ENCODE data around the gene CAPN14.
A peak's percentile ranks its signal among the peaks of the same experiment; 100 is the strongest.

CAPN14 gene

DNA sequence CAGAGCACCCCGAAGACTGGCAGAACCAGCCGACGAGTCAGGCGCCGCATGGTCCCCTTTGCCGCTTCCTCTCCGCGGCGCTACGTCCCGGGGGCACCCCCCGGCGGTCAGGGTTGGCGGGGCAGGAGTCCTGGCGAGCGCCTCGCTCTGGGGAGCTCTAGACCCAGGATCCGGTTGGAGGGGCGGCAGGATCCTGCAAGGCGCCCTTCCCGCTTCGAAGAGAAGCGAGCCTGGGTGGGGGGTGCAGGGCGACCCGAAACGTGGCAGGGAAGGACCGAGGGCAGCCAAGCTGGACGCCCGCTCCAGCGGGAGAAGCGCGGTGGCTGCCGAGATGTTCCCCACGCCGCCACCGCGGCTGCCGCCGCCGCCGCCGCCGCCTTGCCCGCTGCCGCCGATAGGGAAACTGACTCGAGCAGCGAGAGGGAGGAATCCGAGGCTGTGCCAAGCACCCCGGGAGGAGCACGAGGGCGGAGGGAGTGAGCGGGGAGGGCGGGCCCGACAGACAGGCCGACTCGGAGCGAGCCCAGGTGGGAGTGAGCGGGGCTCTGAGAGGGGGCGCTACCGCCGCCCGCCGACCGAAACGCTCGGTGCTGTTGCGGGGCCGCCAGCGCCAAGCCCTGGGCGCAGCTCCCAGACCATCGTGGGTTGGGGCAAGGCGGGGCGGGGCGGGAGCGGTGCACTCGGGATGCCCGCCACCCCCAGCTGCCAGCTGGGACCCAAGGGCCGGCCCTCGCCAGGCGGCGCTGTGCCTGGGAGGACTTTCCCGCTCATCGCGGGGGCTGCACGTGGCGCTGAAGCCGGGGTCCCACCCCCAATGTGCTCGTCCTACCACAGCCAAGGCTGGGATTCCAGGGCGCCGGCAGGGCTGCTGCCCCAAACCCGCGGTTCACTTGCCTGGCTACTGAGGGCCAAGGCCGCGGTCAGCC, 79.0 kb downstream of the CAPN14 start, which contains the start of gene GALNT14:
Gene GALNT14, minus strand, starts transcription at position 404 of the 926 bp plus-strand sequence. Its CDS starts 354 bp downstream, at position 50.
- peak; percentile 75 for DNase-seq

DNA sequence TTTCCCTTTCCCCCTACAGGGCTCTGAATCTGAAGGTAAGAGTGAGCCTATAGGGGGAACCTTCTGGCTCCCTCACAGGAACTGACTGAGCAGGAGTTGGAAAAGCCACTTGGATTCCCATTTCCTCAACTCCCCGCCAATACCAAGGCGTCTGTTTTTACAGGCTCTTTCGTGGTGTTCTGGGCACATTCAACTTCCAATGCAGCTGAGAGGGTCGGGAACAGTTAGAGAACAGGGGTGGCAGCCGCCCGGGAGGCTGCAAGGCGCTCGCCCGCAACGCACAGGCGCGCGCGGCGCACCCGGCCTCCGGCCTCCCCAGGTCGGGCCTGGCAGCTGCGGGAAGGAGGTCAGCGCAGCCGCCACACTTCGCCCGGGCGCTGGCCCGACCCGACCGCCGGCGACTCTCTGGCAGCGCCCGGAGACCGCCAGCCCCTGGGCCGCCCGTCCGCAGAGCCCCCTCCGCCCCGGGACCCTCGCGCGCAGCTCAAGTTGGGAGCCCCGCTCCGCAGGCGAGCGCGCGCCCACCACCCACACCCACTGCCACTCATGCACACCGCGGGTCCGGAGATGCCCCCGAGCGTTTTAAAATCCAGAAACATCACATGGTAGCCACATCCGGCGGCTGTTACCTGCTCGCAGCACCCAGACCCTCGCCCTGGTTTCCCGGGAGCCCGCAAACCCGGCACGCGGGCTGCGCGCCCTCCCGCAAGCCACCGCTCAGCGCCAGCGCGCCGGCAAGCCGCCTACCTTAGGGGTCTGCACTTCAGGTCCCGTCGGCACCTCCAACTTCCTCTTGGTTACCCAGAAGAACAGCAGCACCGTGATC, 79.9 kb downstream of the CAPN14 start:
- DNase-seq = peak; percentile 50

DNA sequence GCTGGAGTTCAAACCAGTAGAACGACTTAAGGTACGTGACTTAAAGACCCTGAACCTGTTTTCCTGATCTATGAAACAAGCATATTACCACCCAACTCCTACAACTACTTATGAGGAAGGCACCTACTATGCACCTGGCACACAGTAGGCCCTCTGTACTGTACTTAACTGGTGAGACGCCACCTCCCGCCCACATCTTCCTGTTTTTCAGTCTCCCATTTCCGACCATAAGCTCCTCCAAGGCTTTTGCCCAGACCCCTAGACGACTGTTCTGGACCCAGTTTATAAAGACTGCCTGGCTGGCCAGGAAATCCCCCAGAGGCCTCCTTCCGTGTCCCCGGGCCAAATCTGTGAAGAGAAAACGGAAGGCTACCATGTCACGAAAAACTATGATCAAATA, 80.6 kb downstream of the CAPN14 start:
- DNase-seq = no peak

DNA sequence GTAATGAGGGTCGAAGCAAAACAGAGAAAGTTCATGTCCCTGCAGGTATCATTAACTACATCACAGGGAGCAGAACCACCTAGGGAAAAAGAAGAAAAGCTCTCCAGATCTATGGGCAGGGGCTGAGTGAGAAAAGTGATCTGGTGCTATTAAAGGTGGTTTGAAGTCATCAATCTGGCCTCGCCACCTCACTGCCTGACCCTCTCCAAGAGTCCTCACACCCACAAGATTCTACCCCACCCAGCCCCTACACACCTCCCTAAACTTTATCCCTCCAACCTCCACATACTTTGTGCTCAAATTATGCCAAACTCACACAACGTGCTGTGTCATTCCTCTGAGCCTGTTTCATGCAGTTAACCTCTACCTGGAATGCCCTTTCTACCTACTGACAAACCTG, 81.3 kb downstream of the CAPN14 start:
- no peak for DNase-seq

DNA sequence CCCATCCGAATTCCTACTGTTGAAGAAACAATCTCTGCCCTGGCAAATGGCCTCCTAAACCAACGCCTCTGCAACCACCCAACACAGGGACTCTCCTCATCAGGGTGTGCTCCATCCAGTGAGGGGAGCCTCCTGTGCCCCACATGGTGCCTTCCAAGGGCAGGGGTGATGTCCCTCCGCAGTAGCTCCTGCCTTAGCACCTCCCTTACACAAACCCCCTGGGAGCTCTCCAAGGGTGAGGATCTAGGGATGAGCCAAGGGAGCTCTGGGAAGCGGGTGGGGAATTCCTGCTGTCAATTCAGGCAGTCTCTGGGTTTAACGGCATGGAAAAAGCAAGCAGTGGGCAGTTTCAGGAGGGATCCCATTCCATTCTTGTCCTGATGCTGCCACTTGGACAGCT, 82.8 kb downstream of the CAPN14 start:
- no peak for DNase-seq

DNA sequence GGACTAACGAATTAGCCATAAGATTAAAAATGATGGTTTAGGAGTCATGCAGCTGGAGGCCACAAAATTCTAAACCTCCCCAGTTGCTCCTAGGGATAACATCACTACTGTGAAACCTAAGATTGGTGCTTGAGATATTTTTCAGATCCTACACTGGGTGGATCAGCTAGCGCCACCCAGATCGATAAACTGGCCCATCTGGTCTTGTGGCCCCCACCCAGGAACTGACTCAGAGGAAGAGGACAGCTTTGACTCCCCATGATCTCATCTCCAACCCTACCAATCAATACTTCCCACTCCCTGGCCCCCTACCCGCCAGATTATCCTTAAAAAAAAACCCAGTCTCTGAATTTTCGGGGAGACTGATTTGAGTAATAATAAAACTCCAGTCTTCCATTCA, 84.5 kb downstream of the CAPN14 start:
- no peak for DNase-seq

DNA sequence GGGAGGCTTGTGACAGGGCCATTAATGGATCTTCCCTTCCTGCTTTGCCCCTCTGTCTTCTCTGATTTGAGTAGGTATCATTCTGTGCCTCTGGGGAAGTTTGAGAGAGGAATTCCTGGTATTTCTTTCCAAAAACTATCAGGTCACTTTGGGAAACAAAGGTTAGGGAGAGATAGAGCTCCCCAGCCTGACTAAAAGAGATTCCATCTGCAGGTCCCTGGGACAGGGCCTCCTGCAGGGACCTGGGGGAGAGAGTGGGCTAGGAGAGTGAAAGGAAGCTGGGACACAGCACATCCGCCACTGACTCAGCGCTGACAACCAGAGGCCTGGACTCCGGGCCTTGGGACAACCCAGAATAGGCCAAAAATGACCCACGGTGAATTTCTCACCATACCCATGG, 85.4 kb downstream of the CAPN14 start:
- no peak for DNase-seq

DNA sequence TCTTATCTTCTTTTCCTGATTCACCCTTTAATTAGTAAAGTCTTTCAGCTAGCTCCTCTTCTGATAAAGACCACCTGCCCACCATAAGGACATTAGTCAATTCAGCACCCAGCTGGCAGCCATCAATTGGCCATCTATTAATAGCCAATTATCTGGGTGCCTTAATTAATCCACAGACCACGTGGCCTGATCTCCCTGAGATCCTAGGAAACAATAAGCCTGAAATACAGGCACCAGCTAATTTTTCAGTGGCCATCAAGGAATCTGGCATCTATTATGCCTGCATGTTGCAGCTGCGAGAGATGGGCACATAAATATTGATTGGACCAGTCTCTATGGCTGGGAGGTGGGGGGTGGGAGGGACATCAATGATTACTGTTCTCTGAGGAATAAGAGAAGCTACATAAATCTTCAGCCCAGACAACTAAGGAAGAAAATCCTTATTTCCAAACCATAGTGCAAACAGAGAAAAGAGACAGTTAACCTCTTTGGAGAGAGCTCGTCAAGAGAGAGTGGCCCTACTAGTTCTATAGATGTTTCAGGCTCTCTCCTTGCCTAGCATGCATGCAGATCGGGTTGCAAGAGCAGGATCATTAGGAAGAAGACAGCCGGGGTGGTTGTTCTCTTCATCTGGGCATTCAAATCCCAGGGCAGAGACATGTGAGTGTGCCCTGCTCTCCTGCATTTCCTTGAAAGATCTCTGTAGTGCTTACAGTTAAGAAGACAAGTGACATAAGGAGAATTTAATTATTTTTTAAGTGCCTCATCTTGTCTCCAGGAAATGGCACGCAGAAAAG, 87.7 kb downstream of the CAPN14 start:
- no peak for DNase-seq

DNA sequence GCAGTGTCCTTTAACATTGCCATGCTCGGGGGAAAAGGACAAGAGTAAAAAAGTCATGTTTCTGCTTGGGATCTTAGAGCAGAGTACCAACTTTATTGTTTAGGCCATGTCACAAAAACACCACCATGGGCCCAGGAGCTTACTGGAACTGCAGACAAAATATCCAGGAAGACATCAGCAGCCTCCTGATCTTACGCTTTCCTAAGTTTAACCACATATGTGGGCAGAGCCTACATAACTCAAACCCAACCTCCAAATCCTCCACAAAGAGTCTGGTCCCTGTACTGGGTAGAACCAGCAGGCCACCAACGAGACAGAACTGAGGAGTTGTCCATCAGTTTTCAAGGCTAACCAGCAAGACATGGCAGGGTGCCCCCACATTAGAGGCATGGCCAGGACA, 89.4 kb downstream of the CAPN14 start:
- DNase-seq = no peak

DNA sequence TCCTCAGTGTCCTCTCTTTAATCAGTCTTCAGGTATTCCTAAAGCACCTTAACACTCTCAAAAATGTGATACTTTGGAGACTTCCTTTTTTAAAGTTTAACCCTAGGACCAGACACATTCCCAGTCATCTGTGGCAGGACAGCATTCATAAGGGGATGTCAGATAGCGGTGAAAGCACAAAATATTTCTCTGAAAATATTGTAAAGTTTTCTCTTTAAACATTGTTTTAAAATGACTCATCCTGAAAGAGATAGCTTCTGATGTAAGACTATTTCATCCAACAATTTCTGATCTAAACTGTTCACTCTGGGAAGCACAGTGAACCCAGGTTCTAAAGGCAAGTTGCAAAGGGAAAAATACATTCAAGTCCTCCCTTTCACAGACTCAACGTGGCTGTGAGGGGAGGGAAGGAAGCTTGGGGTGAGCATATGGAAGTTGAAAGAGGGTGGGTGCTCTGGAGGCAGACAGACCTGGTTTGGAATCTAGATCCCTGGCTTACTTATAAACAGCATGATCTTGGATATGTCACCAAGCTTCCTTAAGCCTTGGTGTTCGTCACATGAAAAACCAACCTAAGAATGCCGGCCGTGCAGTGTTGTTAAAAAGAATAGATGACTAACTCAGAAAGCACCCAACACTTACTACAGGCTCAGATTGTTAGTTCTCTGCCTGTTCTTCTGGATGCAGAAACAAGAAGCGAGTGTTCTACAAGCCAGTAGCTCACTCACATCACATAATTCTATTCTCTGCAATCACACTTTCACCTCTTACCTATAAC, 91.2 kb downstream of the CAPN14 start:
- DNase-seq = no peak

DNA sequence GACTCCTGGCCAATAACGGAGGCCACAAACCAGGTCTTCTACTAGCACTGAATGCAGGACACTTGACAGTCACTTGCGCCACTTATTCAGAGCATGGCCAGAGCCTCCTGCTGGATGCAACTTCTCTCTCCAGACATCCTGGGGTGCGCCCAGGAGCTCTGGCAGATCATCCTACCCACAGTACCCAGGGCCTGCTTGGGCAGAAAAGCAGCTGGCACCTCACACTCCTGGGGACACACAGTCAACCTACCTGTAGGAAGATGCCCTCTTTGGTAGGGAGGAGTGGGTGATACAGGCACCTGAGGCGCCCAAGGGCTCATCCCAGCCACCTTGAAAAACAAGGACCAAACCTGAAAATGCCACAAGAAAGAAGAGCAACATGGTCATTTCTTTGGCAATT, 92.4 kb downstream of the CAPN14 start:
- no peak for DNase-seq
